H1 (cell line): ENCODE data around the gene PRR19. TPM values are rescaled to one million over a fixed set of nuclear protein-coding genes. Genes with fewer than 3 reads are reported as not detected.

Source experiments
- CTCF ChIA-PET: fragments of 300-600 bp; sonication (Branson Sonifier 250); formaldehyde crosslinking; loops from one replicate; lab custom pipeline; 2021; ENCODE audit not compliant: partially characterized antibody; lab: Charles Lee
- POLR2A ChIA-PET: fragments of 300-600 bp; sonication (Branson Sonifier 250); formaldehyde crosslinking; loops from one replicate; lab custom pipeline; 2021; ENCODE audit warnings: inconsistent platforms; ENCODE audit not compliant: partially characterized antibody; lab: Charles Lee
- DNase-seq, 2 experiments: peaks; one replicate each; pipeline versions ENCODE4 v3.0.0 to v3.0.0-alpha.2; 2010 to 2022; ENCODE audit warnings: low spot score in 2 of 2, low read depth in 1 of 2, mixed read lengths in 1 of 2
- FAIRE-seq: peaks from 2 replicates; lab custom pipeline; 2011; peaks lifted over from hg19 to GRCh38; lab: Jason Lieb, UNC
- H2AFZ ChIP-seq: 2 replicates; pipeline ENCODE4 v1.8.1; 2012; ENCODE audit warnings: low read length, inconsistent platforms
- H2AK5ac ChIP-seq: 2 replicates; pipeline ENCODE4 v1.6.1; 2013; ENCODE audit warnings: low read depth, low read length
- H2BK120ac ChIP-seq: replicated peaks from 2 replicates; pipeline ENCODE3; 2013; ENCODE audit warnings: low read depth, low read length, inconsistent platforms
- H2BK12ac ChIP-seq: 2 replicates; pipeline ENCODE4 v1.6.1; 2013; ENCODE audit warnings: low read depth, low read length
- H2BK15ac ChIP-seq: 2 replicates; pipeline ENCODE4 v1.6.1; 2013; ENCODE audit warnings: low read length
- H2BK20ac ChIP-seq: 2 replicates; pipeline ENCODE4 v1.6.1; 2013; ENCODE audit warnings: low read length
- H2BK5ac ChIP-seq: 2 replicates; pipeline ENCODE4 v1.6.1; 2013; ENCODE audit warnings: low read depth, low read length
- H3K14ac ChIP-seq: 2 replicates; pipeline ENCODE4 v1.6.1; 2013; ENCODE audit warnings: inconsistent platforms; ENCODE audit not compliant: insufficient read length
- H3K18ac ChIP-seq: 2 replicates; pipeline ENCODE4 v1.6.1; 2013; ENCODE audit warnings: low read length; ENCODE audit errors: extremely low read depth
- H3K23ac ChIP-seq: 2 replicates; pipeline ENCODE4 v1.6.1; 2013; ENCODE audit warnings: inconsistent platforms; ENCODE audit not compliant: insufficient read length
- H3K23me2 ChIP-seq: 2 replicates; pipeline ENCODE4 v1.6.1; 2013; ENCODE audit warnings: low read depth, low read length
- H3K27ac ChIP-seq: 2 replicates; pipeline ENCODE4 v1.6.1; 2011; ENCODE audit warnings: low read depth, low read length, inconsistent platforms
- H3K27me3 ChIP-seq, 4 experiments: replicated peaks in 1 of 4; 1 replicate in 1 of 4; 2 replicates in 3 of 4; pipeline versions ENCODE4 v1.6.1 to v1.8.1; 2011 to 2013; ENCODE audit warnings: low read length in 3 of 4, mild to moderate bottlenecking in 3 of 4, inconsistent platforms in 2 of 4, mixed read lengths in 2 of 4, moderate library complexity in 1 of 4; ENCODE audit not compliant: control insufficient read depth in 3 of 4, insufficient read depth in 3 of 4; ENCODE audit errors: extremely low read depth in 1 of 4
- H3K36me3 ChIP-seq, 4 experiments: 2 replicates each; pipeline versions ENCODE4 v1.6.1 to v1.8.1; 2011 to 2013; ENCODE audit warnings: mild to moderate bottlenecking in 4 of 4, low read length in 3 of 4, moderate library complexity in 2 of 4, control low read depth in 1 of 4, inconsistent platforms in 1 of 4; ENCODE audit not compliant: insufficient read depth in 4 of 4, control insufficient read depth in 2 of 4
- H3K4ac ChIP-seq: replicated peaks from 2 replicates; pipeline ENCODE3; 2013; ENCODE audit warnings: low read length, low read depth, mixed read lengths, inconsistent platforms; ENCODE audit not compliant: insufficient read length
- H3K4me1 ChIP-seq, 4 experiments: replicated peaks in 1 of 4; 1 replicate in 1 of 4; 2 replicates in 3 of 4; pipeline versions ENCODE4 v1.6.1 to v1.8.1; 2011 to 2013; ENCODE audit warnings: low read length in 3 of 4, inconsistent platforms in 2 of 4, mixed read lengths in 1 of 4; ENCODE audit not compliant: insufficient read depth in 4 of 4, control insufficient read depth in 3 of 4
- H3K4me2 ChIP-seq, 2 experiments: 2 replicates each; pipeline versions ENCODE4 v1.6.1 to v1.8.1; 2011 to 2013; ENCODE audit warnings: low read depth in 2 of 2, low read length in 2 of 2, control low read depth in 1 of 2, inconsistent platforms in 1 of 2, mild to moderate bottlenecking in 1 of 2; ENCODE audit not compliant: insufficient read depth in 1 of 2
- H3K4me3 ChIP-seq, 4 experiments: fragments of 200-600, 300-600 bp in 1 of 4; sonication (generic), shearing (Covaris generic), sonication (Bioruptor Twin) in 1 of 4; 2 replicates each; pipeline versions ENCODE4 v1.5.1 to v1.8.1; 2011 to 2016; ENCODE audit warnings: low read length in 4 of 4, low read depth in 3 of 4, control low read depth in 2 of 4, inconsistent platforms in 2 of 4, mild to moderate bottlenecking in 2 of 4, mixed read lengths in 1 of 4, moderate library complexity in 1 of 4; ENCODE audit not compliant: insufficient read depth in 2 of 4; ENCODE audit errors: extremely low read depth in 1 of 4
- H3K56ac ChIP-seq: replicated peaks from 2 replicates; pipeline ENCODE3; 2013; ENCODE audit warnings: low read depth, mild to moderate bottlenecking, mixed read lengths, low read length, inconsistent platforms; ENCODE audit not compliant: insufficient read length
- H3K79me1 ChIP-seq: 2 replicates; pipeline ENCODE4 v1.6.1; 2013; ENCODE audit warnings: low read depth, low read length, control low read depth
- H3K79me2 ChIP-seq, 2 experiments: 2 replicates each; pipeline versions ENCODE4 v1.6.1 to v1.8.1; 2012 to 2013; ENCODE audit warnings: low read length in 2 of 2, mild to moderate bottlenecking in 2 of 2, inconsistent platforms in 1 of 2; ENCODE audit not compliant: insufficient read depth in 2 of 2, control insufficient read depth in 1 of 2
- H3K9ac ChIP-seq, 4 experiments: replicated peaks in 1 of 4; 1 replicate in 1 of 4; 2 replicates in 3 of 4; pipeline versions ENCODE4 v1.6.1 to v1.8.1; 2011 to 2013; ENCODE audit warnings: low read depth in 3 of 4, low read length in 3 of 4, control low read depth in 2 of 4, mild to moderate bottlenecking in 2 of 4, moderate library complexity in 2 of 4, inconsistent platforms in 1 of 4; ENCODE audit errors: extremely low read depth in 1 of 4
- H3K9me3 ChIP-seq, 2 experiments: 2 replicates each; pipeline versions ENCODE4 v1.6.1 to v1.8.1; 2012 to 2013; ENCODE audit warnings: mild to moderate bottlenecking in 2 of 2, moderate library complexity in 2 of 2, control low read depth in 1 of 2, inconsistent platforms in 1 of 2, low read depth in 1 of 2, low read length in 1 of 2, mixed read lengths in 1 of 2; ENCODE audit not compliant: insufficient read depth in 2 of 2
- H4K20me1 ChIP-seq, 2 experiments: replicated peaks in 1 of 2; 2 replicates each; pipeline versions ENCODE3 to v1.8.1; 2011 to 2013; ENCODE audit warnings: inconsistent platforms in 2 of 2, low read length in 2 of 2, mild to moderate bottlenecking in 1 of 2; ENCODE audit not compliant: insufficient read depth in 2 of 2, control insufficient read depth in 1 of 2
- H4K5ac ChIP-seq: 2 replicates; pipeline ENCODE4 v1.6.1; 2013; ENCODE audit warnings: low read length, low read depth, mixed read lengths, inconsistent platforms; ENCODE audit not compliant: insufficient read length
- H4K8ac ChIP-seq: 2 replicates; pipeline ENCODE4 v1.8.0; 2013; ENCODE audit warnings: mild to moderate bottlenecking, moderate library complexity, low read length, inconsistent platforms; ENCODE audit not compliant: insufficient read depth; ENCODE audit errors: extremely low read depth
- H4K91ac ChIP-seq: replicated peaks from 2 replicates; pipeline ENCODE3; 2013; ENCODE audit warnings: low read length, mixed read lengths, inconsistent platforms; ENCODE audit not compliant: insufficient read length
- BCL11A ChIP-seq, 2 experiments: IDR thresholded peaks; one replicate each; pipeline ENCODE4 v1.6.1; 2011; ENCODE audit warnings: low read depth in 2 of 2, low read length in 2 of 2, mild to moderate bottlenecking in 2 of 2
- CHD2 ChIP-seq: IDR thresholded peaks from 2 replicates; pipeline ENCODE4 v1.6.1; 2012; ENCODE audit warnings: low read length, improper control_type of control experiment
- FOSL1 ChIP-seq: IDR thresholded peaks from 2 replicates; pipeline ENCODE4 v1.6.1; 2011; ENCODE audit warnings: mild to moderate bottlenecking, low read depth, low read length, moderate library complexity; ENCODE audit not compliant: insufficient read depth
- HDAC2 ChIP-seq, 2 experiments: fragments of 300-600 bp in 1 of 2; sonication (generic) in 1 of 2; IDR thresholded peaks; 2 replicates each; pipeline ENCODE4 v1.6.1; 2011 to 2012; ENCODE audit warnings: low read depth in 2 of 2, low read length in 2 of 2, mild to moderate bottlenecking in 2 of 2, moderate library complexity in 2 of 2, borderline replicate concordance in 1 of 2, inconsistent platforms in 1 of 2
- HDAC6 ChIP-seq: IDR thresholded peaks from one replicate; pipeline ENCODE4 v1.7.1; 2012; ENCODE audit warnings: low read depth, mild to moderate bottlenecking, inconsistent platforms, low read length, moderate library complexity
- JUN ChIP-seq: IDR thresholded peaks from 2 replicates; pipeline ENCODE4 v1.6.1; 2011; ENCODE audit warnings: low read depth, mild to moderate bottlenecking, improper control_type of control experiment, low read length
- JUND ChIP-seq: IDR thresholded peaks from 2 replicates; pipeline ENCODE4 v1.6.1; 2011; ENCODE audit warnings: mild to moderate bottlenecking, improper control_type of control experiment, low read length
- PHF8 ChIP-seq: fragments of 200-600 bp; sonication (generic); conservative IDR thresholded peaks from 2 replicates; pipeline ENCODE4 v1.7.1; 2012; ENCODE audit warnings: low read depth, mild to moderate bottlenecking, inconsistent platforms, low read length, moderate library complexity
- POLR2AphosphoS5 ChIP-seq: IDR thresholded peaks from 2 replicates; pipeline ENCODE4 v1.6.1; 2011; ENCODE audit warnings: low read depth, low read length
- RBBP5 ChIP-seq: IDR thresholded peaks from 2 replicates; pipeline ENCODE4 v1.7.1; 2012; ENCODE audit warnings: low read depth, mild to moderate bottlenecking, inconsistent platforms, low read length, moderate library complexity, borderline replicate concordance
- RFX5 ChIP-seq: IDR thresholded peaks from 2 replicates; pipeline ENCODE4 v1.6.1; 2011; ENCODE audit warnings: low read depth, low read length, improper control_type of control experiment, borderline replicate concordance
- SP1 ChIP-seq: IDR thresholded peaks from 2 replicates; pipeline ENCODE4 v1.6.1; 2011; ENCODE audit warnings: low read depth, low read length
- TCF12 ChIP-seq: IDR thresholded peaks from 2 replicates; pipeline ENCODE4 v1.6.1; 2011; ENCODE audit warnings: low read depth, mild to moderate bottlenecking, low read length
- WGBS, 2 experiments: shearing (Covaris generic) in 1 of 2; methylation state at CpG; one replicate each; pipeline versions ENCODE4 v1.1.6 to v1.1.7; 2013 to 2015; ENCODE audit warnings: low lambda C conversion rate in 2 of 2, mixed read lengths in 2 of 2, inconsistent platforms in 1 of 2, low coverage in 1 of 2, missing lambda C conversion rate in 1 of 2; ENCODE audit not compliant: insufficient replicate concordance in 2 of 2, insufficient coverage in 1 of 2, insufficient read length in 1 of 2; ENCODE audit errors: extremely low coverage in 1 of 2, missing lambda C conversion rate in 1 of 2; 5-methylcytosine and 5-hydroxymethylcytosine counted together
- polyA plus RNA-seq, 7 experiments: library from polyadenylated mRNA; depleted of rRNA in 3 of 7; stranded (reverse) in 5 of 7; unstranded in 2 of 7; fragments of >200 nt in 5 of 7; fragments of 200-250 nt in 2 of 7; gene quantifications; 1 replicate in 5 of 7; 2 replicates in 1 of 7; 4 replicates in 1 of 7; pipeline versions ENCODE4 v1.2.1 to v1.2.3, GENCODE V29; 2011 to 2013; ENCODE audit warnings: missing spikeins in 2 of 7, mixed read lengths in 2 of 7
- total RNA-seq: library from RNA; stranded (reverse); fragmentation: NEBNext Ultra II Directional; extraction: Animal tissue kit (Norgen Biotek cat#: 25700); gene quantifications from 2 replicates; pipeline ENCODE4 v1.2.1, GENCODE V29; 2021
- TF ChIP-seq, protein P1 (sequence below): IDR thresholded peaks from 2 replicates; pipeline ENCODE4 v1.6.1; 2012; ENCODE audit warnings: inconsistent platforms

Gene PRR19
- total and polyA plus RNA-seq, 2 of the 8 experiments (the other 6 are each of a cell fraction or from before 2014, with no cell fraction given) = 7.2 to 7.5 TPM

DNA sequence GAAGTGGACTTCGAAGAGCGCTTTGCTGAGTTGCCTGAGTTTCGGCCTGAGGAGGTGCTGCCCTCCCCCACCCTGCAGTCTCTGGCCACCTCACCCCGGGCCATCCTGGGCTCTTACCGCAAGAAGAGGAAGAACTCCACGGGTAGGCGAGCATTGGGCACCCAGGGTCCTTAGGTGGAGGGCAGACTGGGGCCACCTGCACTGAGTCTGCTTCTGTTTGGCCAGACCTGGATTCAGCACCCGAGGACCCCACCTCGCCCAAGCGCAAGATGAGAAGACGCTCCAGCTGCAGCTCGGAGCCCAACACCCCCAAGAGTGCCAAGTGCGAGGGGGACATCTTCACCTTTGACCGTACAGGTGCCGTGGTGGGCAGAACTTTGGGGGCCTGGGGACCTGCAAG is 8.0 kb upstream of the PRR19 start:
- Histone ChIP-seq H3K23ac (no peak overlapping the region), H3K9ac (no peak overlapping the region), H4K8ac (no peak overlapping the region), H3K14ac (no peak overlapping the region), H2BK5ac (0 out of 2 replicates have a peak overlapping the region, but pooled peaks have one; percentile 16), H4K91ac (no peak overlapping the region), H3K4ac (no peak overlapping the region), H3K18ac (no peak overlapping the region), H3K27ac (no peak overlapping the region), H2BK12ac (no peak overlapping the region), H2BK20ac (no peak overlapping the region), H3K9me3 (no peaks in the 10 kb centered on the region), H3K4me3 (no peak overlapping the region), H4K20me1 (peaks cover 0 to 12% of the 10 kb centered on the region in 2 experiments), H2BK120ac (no peak overlapping the region), H3K4me1 (peaks cover 0 to 2% (median under 1%) of the 10 kb centered on the region in 4 experiments; a peak in 5 of 7 replicates), H3K56ac (no peak overlapping the region), H3K36me3 (peaks cover 6 to 53% (median 39%) of the 10 kb centered on the region in 4 experiments; a peak in 7 of 8 replicates), H3K79me2 (no peaks in the 10 kb centered on the region), H3K79me1 (peaks cover 7% of the 10 kb centered on the region), H2AK5ac (no peak overlapping the region), H2AFZ (no peak overlapping the region), H4K5ac (no peak overlapping the region), H3K27me3 (no peaks in the 10 kb centered on the region), H2BK15ac (no peak overlapping the region), H3K23me2 (no peaks in the 10 kb centered on the region), H3K4me2 (no peak overlapping the region)
- CTCF ChIA-PET = interaction anchor here (0.6 to 10.6 kb wide), 19 partner anchors 8 to 185 kb away, joined by 3 to 155 read pairs (median 4); partner anchors contain the start of genes GSK3A, PAFAH1B3, PRR19 and ZNF526
- DNase-seq (no peak), FAIRE-seq (no peak)
- POLR2A ChIA-PET = interaction anchor here (0.6 to 4.1 kb wide), 5 partner anchors 8 to 127 kb away, joined by 3 to 20 read pairs (median 5); partner anchors contain the start of genes PAFAH1B3 and PRR19
- 92% methylated on average over 15 of the region's 15 CpGs; no CpG with 5 or more reads in 1 of the 2 experiments for WGBS, 2 experiments
- no peak for TF ChIP-seq BCL11A (IDR thresholded peaks at IDR 0.05; ENCODE audit: low read depth in 2 of 2, low read length in 2 of 2)
- no peak for TF ChIP-seq PHF8
- TF ChIP-seq JUN = no peak
- no peak for TF ChIP-seq JUND
- TF ChIP-seq SP1 = no peak
- no peak for TF ChIP-seq RFX5
- TF ChIP-seq POLR2AphosphoS5 = no peak
- no peak for TF ChIP-seq TCF12
- TF ChIP-seq FOSL1 = no peak
- no peak for TF ChIP-seq CHD2
- TF ChIP-seq, protein P1, sequence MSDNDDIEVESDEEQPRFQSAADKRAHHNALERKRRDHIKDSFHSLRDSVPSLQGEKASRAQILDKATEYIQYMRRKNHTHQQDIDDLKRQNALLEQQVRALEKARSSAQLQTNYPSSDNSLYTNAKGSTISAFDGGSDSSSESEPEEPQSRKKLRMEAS = no peak
- no peak for TF ChIP-seq RBBP5
- TF ChIP-seq HDAC6 = no peak
- no peak for TF ChIP-seq HDAC2 (IDR thresholded peaks at IDR 0.05; ENCODE audit: borderline replicate concordance in 1 of 2, low read depth in 2 of 2, low read length in 2 of 2)
